ENCODE results near the gene CDH23.

GRCh38 chr10:71697938-71698709 lies 301.4 kb downstream of the CDH23 start:
- TF ChIP-seq POLR2A (IDR thresholded peaks at IDR 0.05; ENCODE audit: control extremely low read depth in 1 of 2, low read depth in 2 of 2, low read length in 2 of 2) (no peak), YY1 (IDR thresholded peaks at IDR 0.05; ENCODE audit: low read depth, low read length) (no peak), BRCA1 (IDR thresholded peaks at IDR 0.05; ENCODE audit: low read depth, low read length) (no peak), EZH2 (IDR thresholded peaks at IDR 0.05; ENCODE audit: low read depth, low read length, severe bottlenecking) (no peak), CTCF (IDR thresholded peaks at IDR 0.05; ENCODE audit: control extremely low read depth in 1 of 3, insufficient read depth in 1 of 3, low read depth in 1 of 3, low read length in 3 of 3) (no peak), TEAD4 (IDR thresholded peaks at IDR 0.05; ENCODE audit: low read depth, low read length) (no peak), HDAC6 (IDR thresholded peaks at IDR 0.05; ENCODE audit: low read depth, low read length) (no peak), MAFK (IDR thresholded peaks at IDR 0.05; ENCODE audit: low read depth, low read length) (no peak), ATF3 (IDR thresholded peaks at IDR 0.05; ENCODE audit: insufficient read depth, low read depth, low read length) (no peak), CHD2 (IDR thresholded peaks at IDR 0.05; ENCODE audit: low read length) (no peak), JUND (IDR thresholded peaks at IDR 0.05; ENCODE audit: low read length) (no peak), ZNF274 (IDR thresholded peaks at IDR 0.05; ENCODE audit: borderline replicate concordance, extremely low read depth, low read length) (no peak), RFX5 (IDR thresholded peaks at IDR 0.05; ENCODE audit: borderline replicate concordance, low read depth, low read length) (no peak), TAF1 (IDR thresholded peaks at IDR 0.05; ENCODE audit: low read depth, low read length) (no peak)
